DOHH2 (cell line): ENCODE results near the gene SH3D19.

Experiments
- H3F3A ChIP-seq: fragments of 200-600 bp; sonication (generic), shearing (Covaris generic); 2 replicates; pipeline ENCODE4 v1.6.0; 2016; ENCODE audit warnings: antibody characterized with exemption, mild to moderate bottlenecking; ENCODE audit not compliant: control insufficient read depth, insufficient read depth
- H3K27ac ChIP-seq: fragments of 200-600 bp; sonication (generic); 2 replicates; pipeline ENCODE4 v1.5.1; 2014; ENCODE audit warnings: low read depth, mild to moderate bottlenecking, low read length, moderate library complexity
- H3K27me3 ChIP-seq: fragments of 200-600 bp; sonication (generic); 2 replicates; pipeline ENCODE4 v1.6.1; 2014; ENCODE audit warnings: mild to moderate bottlenecking, low read length, mixed read lengths; ENCODE audit not compliant: control insufficient read depth
- H3K36me3 ChIP-seq: fragments of 200-600 bp; sonication (generic); 2 replicates; pipeline ENCODE4 v1.6.1; 2014; ENCODE audit warnings: mild to moderate bottlenecking, low read length, moderate library complexity, mixed read lengths; ENCODE audit not compliant: control insufficient read depth
- H3K4me1 ChIP-seq: fragments of 200-600 bp; sonication (generic); 2 replicates; pipeline ENCODE4 v1.6.1; 2014; ENCODE audit warnings: mild to moderate bottlenecking, low read length, mixed read lengths; ENCODE audit not compliant: control insufficient read depth
- H3K4me2 ChIP-seq: fragments of 200-600 bp; sonication (generic); 2 replicates; pipeline ENCODE4 v1.6.0; 2014; ENCODE audit warnings: mild to moderate bottlenecking, low read length, moderate library complexity
- H3K4me3 ChIP-seq: fragments of 200-600 bp; sonication (generic); 2 replicates; pipeline ENCODE4 v1.5.1; 2014; ENCODE audit warnings: mild to moderate bottlenecking, low read length, mixed read lengths
- H3K79me2 ChIP-seq: fragments of 200-600 bp; sonication (generic); 2 replicates; pipeline ENCODE4 v1.6.1; 2014; ENCODE audit warnings: mild to moderate bottlenecking, low read length, mixed read lengths; ENCODE audit not compliant: control insufficient read depth
- H3K9me2 ChIP-seq: fragments of 200-600 bp; sonication (generic); replicated peaks from 2 replicates; pipeline ENCODE4 v1.6.1; 2014; ENCODE audit warnings: mild to moderate bottlenecking, low read length, mixed read lengths; ENCODE audit not compliant: control insufficient read depth
- H3K9me3 ChIP-seq: fragments of 200-600 bp; sonication (generic); 2 replicates; pipeline ENCODE4 v1.6.1; 2014; ENCODE audit warnings: antibody characterized with exemption, low read length, mixed read lengths; ENCODE audit not compliant: control insufficient read depth, insufficient read depth
- H4K20me1 ChIP-seq: fragments of 200-600 bp; sonication (generic); 2 replicates; pipeline ENCODE4 v1.6.0; 2014; ENCODE audit warnings: low read depth, mild to moderate bottlenecking, antibody characterized with exemption, low read length, moderate library complexity; ENCODE audit not compliant: control insufficient read depth, insufficient read depth
- CTCF ChIP-seq: fragments of 200-600 bp; sonication (generic); IDR thresholded peaks from one replicate; pipeline ENCODE4 v1.5.1; 2014; ENCODE audit warnings: antibody characterized with exemption, mild to moderate bottlenecking, low read depth, low read length; ENCODE audit not compliant: poor library complexity, severe bottlenecking
- EZH2phosphoT487 ChIP-seq: fragments of 200-600 bp; sonication (generic); IDR thresholded peaks from 2 replicates; pipeline ENCODE4 v1.6.1; 2017; ENCODE audit warnings: borderline replicate concordance, mild to moderate bottlenecking, antibody characterized with exemption, low read length, moderate library complexity, mixed read lengths

Gene SH3D19

GRCh38 chr4:151192556-151193235 lies 132.7 kb downstream of the SH3D19 start:
- H3K36me3 ChIP-seq: no peaks in the 10 kb centered on the region
- no peaks in the 10 kb centered on the region for H3K4me1 ChIP-seq
- no peaks in the 10 kb centered on the region for H4K20me1 ChIP-seq
- no peak overlapping the region for H3K27ac ChIP-seq
- no peaks in the 10 kb centered on the region for H3K9me2 ChIP-seq
- H3K9me3 ChIP-seq: no peaks in the 10 kb centered on the region
- no peaks in the 10 kb centered on the region for H3K79me2 ChIP-seq
- H3K4me2 ChIP-seq: no peak overlapping the region
- H3K27me3 ChIP-seq: no peaks in the 10 kb centered on the region
- no peaks in the 10 kb centered on the region for H3F3A ChIP-seq
- TF ChIP-seq EZH2phosphoT487 (no peak), CTCF (no peak)
- H3K4me3 ChIP-seq: no peak overlapping the region

- H3K4me2 ChIP-seq: no peak overlapping the region
These were observed 140.6 kb downstream of the SH3D19 start for GRCh38 chr4:151184523-151185458.

GRCh38 chr4:151182455-151182996 lies 142.9 kb downstream of the SH3D19 start:
- no peaks in the 10 kb centered on the region for H3K9me3 ChIP-seq
- no peak overlapping the region for H3K27ac ChIP-seq
- H3K9me2 ChIP-seq: no peaks in the 10 kb centered on the region
- H3K79me2 ChIP-seq: no peaks in the 10 kb centered on the region
- no peak overlapping the region for H3K4me3 ChIP-seq
- H3K4me2 ChIP-seq: no peak overlapping the region
- no peaks in the 10 kb centered on the region for H4K20me1 ChIP-seq
- H3K4me1 ChIP-seq: no peaks in the 10 kb centered on the region
- H3K27me3 ChIP-seq: no peaks in the 10 kb centered on the region
- no peaks in the 10 kb centered on the region for H3F3A ChIP-seq
- H3K36me3 ChIP-seq: no peaks in the 10 kb centered on the region
- TF ChIP-seq EZH2phosphoT487: no peak
- no peak for TF ChIP-seq CTCF

More at GRCh38 chr4:151184523-151185458, 140.6 kb downstream of the SH3D19 start:
- Histone ChIP-seq H3K4me3 (no peak overlapping the region), H3K79me2 (no peaks in the 10 kb centered on the region), H3K27ac (no peak overlapping the region), H3F3A (no peaks in the 10 kb centered on the region), H3K4me1 (no peaks in the 10 kb centered on the region), H3K9me3 (no peaks in the 10 kb centered on the region), H4K20me1 (no peaks in the 10 kb centered on the region), H3K27me3 (no peaks in the 10 kb centered on the region), H3K36me3 (no peaks in the 10 kb centered on the region), H3K9me2 (no peaks in the 10 kb centered on the region)
- TF ChIP-seq CTCF: no peak
- no peak for TF ChIP-seq EZH2phosphoT487
